WTC11 (cell line): ENCODE data around the gene ADGRL2. TPM values are rescaled to one million over a fixed set of nuclear protein-coding genes. Genes with fewer than 3 reads are reported as not detected.

Source experiments
- ATAC-seq: fragments of 200-7000 bp; cut with Tn5 transposase; 2 replicates; pipeline ENCODE4 v1.10.0; 2021; ENCODE audit warnings: mild to moderate bottlenecking, moderate library complexity
- CTCF ChIA-PET: fragments of 300-600 bp; sonication (Branson Sonifier 250); formaldehyde crosslinking; loops from one replicate; lab custom pipeline; 2021; ENCODE audit warnings: antibody characterized with exemption; lab: Charles Lee
- POLR2A ChIA-PET: fragments of 350-600 bp; sonication (Branson Sonifier 250); formaldehyde crosslinking; loops from one replicate; lab custom pipeline; 2021; ENCODE audit warnings: antibody characterized with exemption; lab: Charles Lee
- DNase-seq: peaks from one replicate; pipeline ENCODE4 v3.0.0; 2021; ENCODE audit warnings: low spot score
- H3K27ac Mint-ChIP-seq: 2 replicates; pipeline ENCODE4 v1.8.0; 2021; ENCODE audit warnings: mixed read lengths
- H3K27me3 Mint-ChIP-seq: 2 replicates; pipeline ENCODE4 v1.8.0; 2021; ENCODE audit warnings: low read depth, mild to moderate bottlenecking, moderate library complexity, mixed read lengths
- H3K36me3 Mint-ChIP-seq: 2 replicates; pipeline ENCODE4 v1.8.0; 2021; ENCODE audit warnings: mixed read lengths
- H3K4me1 Mint-ChIP-seq: 2 replicates; pipeline ENCODE4 v1.8.0; 2022; ENCODE audit warnings: mixed read lengths
- H3K4me3 Mint-ChIP-seq: 2 replicates; pipeline ENCODE4 v1.8.0; 2021; ENCODE audit warnings: mild to moderate bottlenecking, moderate library complexity, mixed read lengths
- H3K9me3 Mint-ChIP-seq: 2 replicates; pipeline ENCODE4 v1.8.0; 2021; ENCODE audit warnings: mixed read lengths
- AR ChIP-seq: fragments of 250-450 bp; sonication (Bioruptor Pico); IDR thresholded peaks from 2 replicates; pipeline ENCODE4 v1.9.0; 2021; ENCODE audit warnings: mild to moderate bottlenecking
- ATF6 ChIP-seq: sonication (generic); formaldehyde crosslinking; IDR thresholded peaks from 2 replicates; pipeline ENCODE4 v1.8.1; 2023; ENCODE audit warnings: mild to moderate bottlenecking, missing genetic modification reagents
- CTCF ChIP-seq: fragments of 200-600 bp; IDR thresholded peaks from 2 replicates; pipeline ENCODE4 v1.8.0; 2022; ENCODE audit warnings: antibody characterized with exemption
- E2F4 ChIP-seq: sonication (generic); formaldehyde crosslinking; IDR thresholded peaks from 2 replicates; pipeline ENCODE4 v1.8.1; 2022; ENCODE audit warnings: low read depth, mild to moderate bottlenecking, moderate library complexity, missing genetic modification reagents, borderline replicate concordance
- GRHL2 ChIP-seq: fragments of 250-450 bp; sonication (Bioruptor Pico); IDR thresholded peaks from 2 replicates; pipeline ENCODE4 v1.8.0; 2022; ENCODE audit warnings: mild to moderate bottlenecking, moderate library complexity; ENCODE audit not compliant: insufficient replicate concordance, severe bottlenecking
- HMGA2 ChIP-seq: fragments of 250-450 bp; sonication (Bioruptor Pico); IDR thresholded peaks from 2 replicates; pipeline ENCODE4 v1.4.0; 2021; ENCODE audit warnings: mild to moderate bottlenecking, moderate library complexity
- NFYB ChIP-seq: sonication (generic); formaldehyde crosslinking; conservative IDR thresholded peaks from 2 replicates; pipeline ENCODE4 v1.8.0; 2022; ENCODE audit warnings: low read depth, missing genetic modification reagents
- NR1H2 ChIP-seq: sonication (generic); formaldehyde crosslinking; IDR thresholded peaks from 2 replicates; pipeline ENCODE4 v1.9.0; 2021; ENCODE audit warnings: mild to moderate bottlenecking, moderate library complexity, missing genetic modification reagents
- SMAD4 ChIP-seq: sonication (generic); formaldehyde crosslinking; IDR thresholded peaks from 2 replicates; pipeline ENCODE4 v1.8.0; 2022; ENCODE audit warnings: mild to moderate bottlenecking, missing genetic modification reagents
- TCF7 ChIP-seq: sonication (generic); formaldehyde crosslinking; IDR thresholded peaks from 2 replicates; pipeline ENCODE4 v1.8.0; 2022; ENCODE audit warnings: mild to moderate bottlenecking, low read depth, missing genetic modification reagents, moderate library complexity
- TEAD4 ChIP-seq: sonication (generic); formaldehyde crosslinking; IDR thresholded peaks from 2 replicates; pipeline ENCODE4 v1.8.0; 2022; ENCODE audit warnings: mild to moderate bottlenecking, missing genetic modification reagents
- ZBTB21 ChIP-seq: sonication (generic); formaldehyde crosslinking; IDR thresholded peaks from 2 replicates; pipeline ENCODE4 v1.8.1; 2023; ENCODE audit warnings: mild to moderate bottlenecking, missing genetic modification reagents, borderline replicate concordance
- ZBTB43 ChIP-seq: sonication (generic); formaldehyde crosslinking; IDR thresholded peaks from 2 replicates; pipeline ENCODE4 v1.8.1; 2023; ENCODE audit warnings: mild to moderate bottlenecking, missing genetic modification reagents
- ZNF232 ChIP-seq: sonication (generic); formaldehyde crosslinking; IDR thresholded peaks from 2 replicates; pipeline ENCODE4 v1.8.0; 2022; ENCODE audit warnings: mild to moderate bottlenecking, missing genetic modification reagents
- ZNF317 ChIP-seq: sonication (generic); formaldehyde crosslinking; IDR thresholded peaks from 2 replicates; pipeline ENCODE4 v1.8.1; 2023; ENCODE audit warnings: low read depth, mild to moderate bottlenecking, moderate library complexity, missing genetic modification reagents, borderline replicate concordance
- ZNF396 ChIP-seq: fragments of 250-450 bp; sonication (Bioruptor Pico); IDR thresholded peaks from 2 replicates; pipeline ENCODE4 v1.8.0; 2021; ENCODE audit warnings: mild to moderate bottlenecking, moderate library complexity, borderline replicate concordance
- ZNF423 ChIP-seq: fragments of 250-450 bp; sonication (Bioruptor Pico); IDR thresholded peaks from 2 replicates; pipeline ENCODE4 v2.1.2; 2022; ENCODE audit warnings: mild to moderate bottlenecking, moderate library complexity
- ZNF425 ChIP-seq: fragments of 250-450 bp; sonication (Bioruptor Pico); conservative IDR thresholded peaks from 2 replicates; pipeline ENCODE4 v1.9.0; 2021; ENCODE audit warnings: mild to moderate bottlenecking
- total RNA-seq: library from RNA; stranded (reverse); gene quantifications from 3 replicates; pipeline ENCODE4 v1.2.3, GENCODE V29; 2021

The ADGRL2 gene
- total RNA-seq, 1 experiment from 2014 or later: 71.6 TPM

GRCh38 chr1:81894867-81895266 lies 94.1 kb downstream of the ADGRL2 start (continued):
- no peak for TF ChIP-seq ZNF425 (CRISPR knock-in tag)
- no peak for TF ChIP-seq ZNF423 (CRISPR knock-in tag)

- no peak overlapping the region for H3K27ac Mint-ChIP-seq
These were observed 98.6 kb downstream of the ADGRL2 start for GRCh38 chr1:81899214-81899821.

More at GRCh38 chr1:81899214-81899821, 98.6 kb downstream of the ADGRL2 start:
- TF ChIP-seq TCF7 (CRISPR knock-in tag) (no peak), GRHL2 (CRISPR knock-in tag) (no peak), ZNF317 (CRISPR knock-in tag) (no peak), ZBTB43 (no peak), AR (CRISPR knock-in tag) (no peak), HMGA2 (CRISPR knock-in tag) (no peak), NR1H2 (no peak), SMAD4 (no peak), ATF6 (CRISPR knock-in tag) (no peak), CTCF (no peak), E2F4 (no peak), ZNF232 (CRISPR knock-in tag) (no peak), ZBTB21 (CRISPR knock-in tag) (no peak), ZNF396 (CRISPR knock-in tag) (no peak), TEAD4 (CRISPR knock-in tag) (no peak), NFYB (no peak)
- ChIA-PET CTCF (no interaction called here), POLR2A (no interaction called here)
- Mint-ChIP-seq H3K9me3 (no peaks in the 10 kb centered on the region), H3K36me3 (no peaks in the 10 kb centered on the region; the same call in 1 of the 2 replicates), H3K4me1 (peaks cover 44% of the 10 kb centered on the region), H3K27me3 (no peaks in the 10 kb centered on the region), H3K4me3 (no peak overlapping the region)
- no peak for DNase-seq
- no peak for ATAC-seq
